K562 (cell line): ENCODE measurements around the gene DUSP10. TPM values are rescaled to one million over a fixed set of nuclear protein-coding genes. Genes with fewer than 3 reads are reported as not detected.

ENCODE experiments used
- ATAC-seq: fragments of 200-7000 bp; cut with Tn5 transposase; 3 replicates; pipeline ENCODE4 v1.9.1; 2020; ENCODE audit warnings: moderate library complexity
- BruUV-seq: library from RNA; stranded (reverse); fragments of 400-500 nt; replicated peaks from 2 replicates; lab custom pipeline; 2021; lab: Mats Ljungman, UMichigan
- CTCF ChIA-PET: fragments of 300-600 bp; formaldehyde crosslinking; extraction: SDS; loops from one replicate; lab custom pipeline; 2021; ENCODE audit warnings: low intra/inter-chr PET ratio; lab: Yijun Ruan, JAX
- POLR2A ChIA-PET: fragments of 300-600, 350-650 bp; sonication (Branson Sonifier 250); formaldehyde crosslinking; extraction: SDS; loops from one replicate; lab custom pipeline; 2021; ENCODE audit warnings: antibody characterized with exemption, inconsistent platforms; lab: Yijun Ruan, JAX
- DNase-seq, 4 experiments: peaks; one replicate each; pipeline versions ENCODE4 v3.0.0 to v3.0.0-alpha.2; 2011 to 2018; ENCODE audit warnings: low spot score in 3 of 4, mixed read lengths in 3 of 4; ENCODE audit errors: extremely low read depth in 1 of 4
- FAIRE-seq: peaks from 2 replicates; lab custom pipeline; 2011; peaks lifted over from hg19 to GRCh38; lab: Jason Lieb, UNC
- H2AFZ ChIP-seq: 2 replicates; pipeline ENCODE4 v1.6.0; 2011; ENCODE audit warnings: low read depth, low read length, control low read depth, inconsistent platforms
- H3K27ac ChIP-seq: fragments of 200-600 bp; 3 replicates; pipeline ENCODE4 v1.8.0; 2011; ENCODE audit warnings: low read depth, mild to moderate bottlenecking, control low read depth, inconsistent platforms, low read length, moderate library complexity, mixed read lengths; ENCODE audit errors: extremely low read depth
- H3K27me3 ChIP-seq, 2 experiments: fragments of 300-600 bp in 1 of 2; 2 replicates in 1 of 2; 3 replicates in 1 of 2; pipeline versions ENCODE4 v1.6.0 to v1.8.0; 2011; ENCODE audit warnings: inconsistent platforms in 2 of 2, low read length in 2 of 2, mild to moderate bottlenecking in 1 of 2, mixed read lengths in 1 of 2, moderate library complexity in 1 of 2; ENCODE audit not compliant: control insufficient read depth in 2 of 2, insufficient read depth in 2 of 2
- H3K36me3 ChIP-seq: fragments of 300-600 bp; 3 replicates; pipeline ENCODE4 v1.8.0; 2011; ENCODE audit warnings: mild to moderate bottlenecking, low read length, inconsistent platforms; ENCODE audit not compliant: control insufficient read depth, insufficient read depth
- H3K4me1 ChIP-seq, 2 experiments: fragments of 200-600 bp in 1 of 2; replicated peaks in 1 of 2; 2 replicates in 1 of 2; 3 replicates in 1 of 2; pipeline versions ENCODE4 v1.5.1 to v1.8.0; 2011; ENCODE audit warnings: inconsistent platforms in 2 of 2, low read length in 2 of 2, mild to moderate bottlenecking in 1 of 2, mixed read lengths in 1 of 2, moderate library complexity in 1 of 2; ENCODE audit not compliant: control insufficient read depth in 2 of 2, insufficient read depth in 2 of 2
- H3K4me2 ChIP-seq: 2 replicates; pipeline ENCODE4 v1.6.1; 2011; ENCODE audit warnings: low read length, control low read depth, inconsistent platforms, mixed read lengths; ENCODE audit not compliant: insufficient read depth
- H3K4me3 ChIP-seq: fragments of 200-600 bp; sonication (generic), shearing (Covaris generic); 2 replicates; pipeline ENCODE4 v1.5.1; 2016; ENCODE audit warnings: control low read depth, inconsistent platforms
- H3K79me2 ChIP-seq: fragments of 200-600 bp; 3 replicates; pipeline ENCODE4 v1.8.0; 2011; ENCODE audit warnings: low read length, inconsistent platforms; ENCODE audit not compliant: control insufficient read depth, insufficient read depth
- H3K9ac ChIP-seq, 2 experiments: 2 replicates each; pipeline versions ENCODE4 v1.6.0 to v1.6.1; 2011; ENCODE audit warnings: low read depth in 2 of 2, low read length in 2 of 2, control low read depth in 1 of 2, inconsistent platforms in 1 of 2, mild to moderate bottlenecking in 1 of 2, mixed read lengths in 1 of 2; ENCODE audit not compliant: insufficient read depth in 1 of 2
- H3K9me1 ChIP-seq: one replicate; pipeline ENCODE4 v1.6.0; 2011; ENCODE audit warnings: inconsistent platforms, mild to moderate bottlenecking, low read length, moderate library complexity; ENCODE audit not compliant: control insufficient read depth, insufficient read depth
- H3K9me3 ChIP-seq: replicated peaks from 2 replicates; pipeline ENCODE4 v1.5.1; 2011; ENCODE audit warnings: low read depth, low read length, inconsistent platforms; ENCODE audit not compliant: control insufficient read depth, insufficient read depth
- H4K20me1 ChIP-seq: replicated peaks from 2 replicates; pipeline ENCODE4 v1.6.1; 2011; ENCODE audit warnings: low read length, inconsistent platforms, mixed read lengths; ENCODE audit not compliant: control insufficient read depth, insufficient read depth
- ATF6 ChIP-seq: sonication (generic); formaldehyde crosslinking; IDR thresholded peaks from 2 replicates; pipeline ENCODE4 v1.4.0; 2020; ENCODE audit warnings: mild to moderate bottlenecking, missing genetic modification reagents
- C11orf30 ChIP-seq: fragments of 450-650 bp; IDR thresholded peaks from 2 replicates; pipeline ENCODE4 v1.6.1; 2016; ENCODE audit warnings: low read depth, mild to moderate bottlenecking
- CEBPB ChIP-seq: fragments of 450-650 bp; IDR thresholded peaks from 2 replicates; pipeline ENCODE4 v1.6.1; 2016; ENCODE audit warnings: missing genetic modification characterization, missing compliant biosample characterization
- CEBPG ChIP-seq, 3 experiments: fragments of 200-800 bp in 1 of 3; sonication (Bioruptor generic) in 1 of 3; sonication (generic) in 1 of 3; formaldehyde crosslinking in 1 of 3; IDR thresholded peaks in 2 of 3; conservative IDR thresholded peaks in 1 of 3; 2 replicates each; pipeline versions ENCODE4 v1.6.1 to v1.8.0; 2016 to 2022; ENCODE audit warnings: missing compliant biosample characterization in 2 of 3, missing genetic modification characterization in 2 of 3, mild to moderate bottlenecking in 1 of 3, missing genetic modification reagents in 1 of 3
- CREB3 ChIP-seq: fragments of 450-650 bp; conservative IDR thresholded peaks from 2 replicates; pipeline ENCODE4 v1.6.1; 2016; ENCODE audit warnings: missing genetic modification characterization, low read depth, mild to moderate bottlenecking, missing compliant biosample characterization, moderate library complexity
- FOSL1 ChIP-seq: fragments of 200-800 bp; sonication (Bioruptor generic); conservative IDR thresholded peaks from 2 replicates; pipeline ENCODE4 v1.6.1; 2016; ENCODE audit warnings: missing genetic modification characterization, missing compliant biosample characterization
- KDM5B ChIP-seq: fragments of 200-600 bp; sonication (generic); IDR thresholded peaks from 2 replicates; pipeline ENCODE4 v1.6.1; 2012; ENCODE audit warnings: low read depth, mild to moderate bottlenecking, moderate library complexity, low read length, control low read depth, inconsistent platforms; ENCODE audit not compliant: insufficient replicate concordance
- POLR3G ChIP-seq: IDR thresholded peaks from 2 replicates; pipeline ENCODE4 v1.6.1; 2011; ENCODE audit not compliant: insufficient read length, insufficient replicate concordance; ENCODE audit errors: extremely low read depth
- SRF ChIP-seq, 2 experiments: fragments of 250-450, 450-650 bp in 1 of 2; sonication (Bioruptor Pico) in 1 of 2; sonication (generic) in 1 of 2; formaldehyde crosslinking; IDR thresholded peaks; 2 replicates each; pipeline versions ENCODE4 v1.5.0 to v1.5.1; 2020 to 2022; ENCODE audit warnings: mild to moderate bottlenecking in 1 of 2, missing genetic modification reagents in 1 of 2
- XRCC5 ChIP-seq: fragments of 200-400 bp; formaldehyde crosslinking; IDR thresholded peaks from 2 replicates; pipeline ENCODE4 v1.6.1; 2017; ENCODE audit warnings: low read depth, mild to moderate bottlenecking, low read length
- ZNF133 ChIP-seq: fragments of 250-450 bp; sonication (Bioruptor Pico); IDR thresholded peaks from 2 replicates; pipeline ENCODE4 v1.4.0; 2020; ENCODE audit warnings: mild to moderate bottlenecking
- ZNF217 ChIP-seq: sonication (generic); formaldehyde crosslinking; IDR thresholded peaks from 2 replicates; pipeline ENCODE4 v1.8.0; 2022; ENCODE audit warnings: mild to moderate bottlenecking, missing genetic modification reagents
- ZNF766 ChIP-seq: fragments of 200-800 bp; sonication (Bioruptor generic); conservative IDR thresholded peaks from 2 replicates; pipeline ENCODE4 v1.6.1; 2016; ENCODE audit warnings: missing genetic modification characterization, missing compliant biosample characterization
- ZNF830 ChIP-seq: fragments of 250-450 bp; sonication (Bioruptor Pico); IDR thresholded peaks from 2 replicates; pipeline ENCODE4 v1.5.0; 2021; ENCODE audit warnings: mild to moderate bottlenecking
- WGBS: fragments of 100-300 bp; shearing (Covaris generic); methylation state at CpG from one replicate; pipeline ENCODE4 v1.1.6; 2016; ENCODE audit warnings: low coverage, mixed read lengths; ENCODE audit not compliant: insufficient coverage; ENCODE audit errors: missing lambda C conversion rate; 5-methylcytosine and 5-hydroxymethylcytosine counted together
- in situ Hi-C: fragments of 300-500 bp; cut with MboI; formaldehyde crosslinking; loops from 4 replicates; pipeline ENCODE4 v1.15.0; 2018; ENCODE audit warnings: inconsistent platforms, mixed read lengths
- intact Hi-C: fragments of 100-400 bp; cut with micrococcal nuclease; formaldehyde crosslinking; loops from 2 replicates; pipeline ENCODE4 v1.14.2; 2022
- polyA plus RNA-seq, 8 experiments: library from polyadenylated mRNA; depleted of rRNA in 4 of 8; stranded (reverse) in 5 of 8; unstranded in 3 of 8; fragments of >200 nt; fragmentation: Nextera tagmentation in 2 of 8; fragmentation: Illumina TruSeq in 1 of 8; extraction: Ambion mirVana in 2 of 8; extraction: Trizol in 1 of 8; gene quantifications; 2 replicates each; pipeline versions ENCODE4 v1.2.1 to v1.2.3, GENCODE V29; 2011 to 2014; ENCODE audit warnings: inconsistent platforms in 1 of 8, missing spikeins in 1 of 8
- total RNA-seq, 7 experiments: library from RNA; depleted of rRNA in 6 of 7; stranded (reverse); fragments of >200 nt in 6 of 7; fragmentation: Illumina TruSeq in 2 of 7; extraction: Trizol in 2 of 7; gene quantifications; 2 replicates each; pipeline versions ENCODE4 v1.2.1 to v1.2.3, GENCODE V29; 2011 to 2021; ENCODE audit warnings: low replicate concordance in 1 of 7
- TF ChIP-seq, protein P1 (sequence below), 2 experiments: fragments of 200-800 bp in 1 of 2; sonication (Bioruptor generic) in 1 of 2; sonication (generic) in 1 of 2; formaldehyde crosslinking in 1 of 2; IDR thresholded peaks in 1 of 2; conservative IDR thresholded peaks in 1 of 2; 2 replicates each; pipeline versions ENCODE4 v1.5.0 to v1.6.1; 2016 to 2020; ENCODE audit warnings: missing compliant biosample characterization in 1 of 2, missing genetic modification characterization in 1 of 2, missing genetic modification reagents in 1 of 2

DUSP10 gene
- total and polyA plus RNA-seq, 9 of the 15 experiments (the other 6 are each of a cell fraction or from before 2014, with no cell fraction given), result 1.7 to 8.3 (median 6.1) TPM

- no peak overlapping the region for H3K27ac ChIP-seq
- 10% methylated on average over 7 of the region's 7 CpGs for WGBS
- no peak overlapping the region for H3K9ac ChIP-seq
- H3K79me2 ChIP-seq, result no peaks in the 10 kb centered on the region
- no peaks in the 10 kb centered on the region for H3K27me3 ChIP-seq
- no peak overlapping the region; the same call in 1 of the 2 replicates for H3K4me2 ChIP-seq
- intact Hi-C loops, result no loop called here
- ChIA-PET CTCF (no interaction called here), POLR2A (no interaction called here)
- BruUV-seq, result no TSS peak
- FAIRE-seq, result no peak
- no peak; the same call in 1 of the 3 replicates for ATAC-seq
- no peak for DNase-seq
- no peak overlapping the region for H3K4me3 ChIP-seq
- no peaks in the 10 kb centered on the region for H3K36me3 ChIP-seq
- H3K9me1 ChIP-seq, result no peaks in the 10 kb centered on the region
- no peaks in the 10 kb centered on the region for H4K20me1 ChIP-seq
- no peaks in the 10 kb centered on the region for H3K9me3 ChIP-seq
- H2AFZ ChIP-seq, result peak overlapping the region; percentile 75
- peaks cover 0 to 14% of the 10 kb centered on the region in 2 experiments; a peak in 2 of 5 replicates for H3K4me1 ChIP-seq
- in situ Hi-C loops, result no loop called here
- peak; percentile 87 for TF ChIP-seq CEBPB (tag)
- no peak for TF ChIP-seq CEBPG (CRISPR knock-in tag; IDR thresholded peaks at IDR 0.05)
- TF ChIP-seq CEBPG (tag; conservative IDR thresholded peaks at IDR 0.05 in 1 of 2, IDR thresholded peaks at IDR 0.05 in 1 of 2), result peak; percentile 28 to 70; a peak in 3 of 4 replicates
- TF ChIP-seq POLR3G, result no peak
- no peak for TF ChIP-seq KDM5B
- 0 out of 2 replicates have a peak, but pooled peaks have one; percentile 15 for TF ChIP-seq FOSL1
- TF ChIP-seq ZNF217 (CRISPR knock-in tag), result no peak
- 0 out of 2 replicates have a peak, but pooled peaks have one; percentile 7 for TF ChIP-seq ZNF766 (CRISPR knock-in tag)
- TF ChIP-seq C11orf30, result peak; percentile 54; the same call in 1 of the 2 replicates
- no peak for TF ChIP-seq ZNF133 (CRISPR knock-in tag)
- TF ChIP-seq CREB3 (tag), result peak; percentile 55; the same call in 1 of the 2 replicates
- no peak for TF ChIP-seq ZNF830 (CRISPR knock-in tag)
- TF ChIP-seq SRF (CRISPR knock-in tag; IDR thresholded peaks at IDR 0.05), result no peak
- no peak for TF ChIP-seq ATF6 (CRISPR knock-in tag)
- TF ChIP-seq, protein P1, sequence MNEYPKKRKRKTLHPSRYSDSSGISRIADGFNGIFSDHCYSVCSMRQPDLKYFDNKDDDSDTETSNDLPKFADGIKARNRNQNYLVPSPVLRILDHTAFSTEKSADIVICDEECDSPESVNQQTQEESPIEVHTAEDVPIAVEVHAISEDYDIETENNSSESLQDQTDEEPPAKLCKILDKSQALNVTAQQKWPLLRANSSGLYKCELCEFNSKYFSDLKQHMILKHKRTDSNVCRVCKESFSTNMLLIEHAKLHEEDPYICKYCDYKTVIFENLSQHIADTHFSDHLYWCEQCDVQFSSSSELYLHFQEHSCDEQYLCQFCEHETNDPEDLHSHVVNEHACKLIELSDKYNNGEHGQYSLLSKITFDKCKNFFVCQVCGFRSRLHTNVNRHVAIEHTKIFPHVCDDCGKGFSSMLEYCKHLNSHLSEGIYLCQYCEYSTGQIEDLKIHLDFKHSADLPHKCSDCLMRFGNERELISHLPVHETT (CRISPR knock-in tag; conservative IDR thresholded peaks at IDR 0.05 in 1 of 2, IDR thresholded peaks at IDR 0.05 in 1 of 2), result peak in 1 of 2 experiments; percentile 30; a peak in 1 of 4 replicates
- TF ChIP-seq XRCC5, result no peak
Measured at GRCh38 chr1:221781102-221781755, 39.3 kb upstream of the DUSP10 start.
